Mesothelial cell of epicardium (in vitro differentiated cells): ENCODE data around the gene SAMD4B. TPM values are rescaled to one million over a fixed set of nuclear protein-coding genes. Genes with fewer than 3 reads are reported as not detected.
A peak's percentile ranks its signal among the peaks of the same experiment; 100 is the strongest.

Experiments used
- DNase-seq, 2 experiments: peaks; one replicate each; pipeline ENCODE4 v3.0.0; 2021; ENCODE audit warnings: low spot score in 2 of 2; ENCODE audit not compliant: unreplicated experiment in 2 of 2
- H3K27ac Mint-ChIP-seq: 2 replicates; pipeline ENCODE4 v1.8.0; 2021; ENCODE audit warnings: mixed read lengths
- H3K27me3 Mint-ChIP-seq: 2 replicates; pipeline ENCODE4 v1.8.0; 2021; ENCODE audit warnings: low read depth, mixed read lengths
- H3K36me3 Mint-ChIP-seq: 2 replicates; pipeline ENCODE4 v1.8.0; 2021; ENCODE audit warnings: mixed read lengths
- H3K4me1 Mint-ChIP-seq: 2 replicates; pipeline ENCODE4 v1.8.0; 2021; ENCODE audit warnings: mixed read lengths
- H3K4me3 Mint-ChIP-seq: 2 replicates; pipeline ENCODE4 v1.8.0; 2021; ENCODE audit warnings: mild to moderate bottlenecking, moderate library complexity, mixed read lengths
- H3K9me3 Mint-ChIP-seq: 2 replicates; pipeline ENCODE4 v1.8.0; 2021; ENCODE audit warnings: mixed read lengths
- microRNA-seq: library from miRNA; unstranded; fragments of <30 nt; microRNA quantifications from one replicate; pipeline ENCODE4 v1.2.0, GENCODE V29; 2021; ENCODE audit warnings: inconsistent platforms, mixed read lengths
- total RNA-seq: library from RNA; stranded (reverse); gene quantifications from 3 replicates; pipeline ENCODE4 v1.2.1, GENCODE V29; 2021
- TF ChIP-seq, protein P1 (sequence below): fragments of 200-600 bp; sonication (generic); IDR thresholded peaks from one replicate; pipeline ENCODE4 v1.5.0; 2021; ENCODE audit warnings: antibody characterized with exemption; ENCODE audit not compliant: unreplicated experiment

The SAMD4B gene
- total RNA-seq, 1 donor from 2014 or later, result 128 TPM

DNA sequence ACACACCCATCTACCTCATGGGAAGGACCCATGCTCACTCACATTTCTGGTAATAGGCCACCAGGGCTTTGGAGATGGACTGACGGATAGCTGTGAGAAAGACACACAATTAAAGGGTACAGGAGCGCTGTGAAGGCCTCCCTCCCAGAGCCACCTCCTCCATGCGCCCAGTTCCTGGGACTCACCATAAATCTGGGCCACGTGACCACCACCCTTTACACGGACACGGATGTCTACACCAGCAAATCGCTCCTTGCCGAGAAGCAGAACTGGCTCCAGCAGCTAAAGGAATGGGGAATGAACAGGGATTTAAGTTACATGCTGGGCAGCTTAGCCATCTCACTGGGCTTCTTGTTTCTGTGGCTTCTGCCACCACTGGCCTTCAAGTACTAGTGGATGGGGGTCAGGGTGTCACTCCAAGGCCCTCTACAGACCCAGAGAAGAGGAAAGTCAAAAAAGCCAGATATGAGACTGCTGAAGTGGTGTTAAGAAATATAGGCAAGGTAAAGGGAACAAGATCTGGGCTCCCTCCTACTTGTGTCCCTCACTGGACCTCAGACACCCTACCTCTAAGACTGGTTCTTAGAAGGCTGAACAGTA, 91.4 kb downstream of the SAMD4B start:
- TF ChIP-seq, protein P1, sequence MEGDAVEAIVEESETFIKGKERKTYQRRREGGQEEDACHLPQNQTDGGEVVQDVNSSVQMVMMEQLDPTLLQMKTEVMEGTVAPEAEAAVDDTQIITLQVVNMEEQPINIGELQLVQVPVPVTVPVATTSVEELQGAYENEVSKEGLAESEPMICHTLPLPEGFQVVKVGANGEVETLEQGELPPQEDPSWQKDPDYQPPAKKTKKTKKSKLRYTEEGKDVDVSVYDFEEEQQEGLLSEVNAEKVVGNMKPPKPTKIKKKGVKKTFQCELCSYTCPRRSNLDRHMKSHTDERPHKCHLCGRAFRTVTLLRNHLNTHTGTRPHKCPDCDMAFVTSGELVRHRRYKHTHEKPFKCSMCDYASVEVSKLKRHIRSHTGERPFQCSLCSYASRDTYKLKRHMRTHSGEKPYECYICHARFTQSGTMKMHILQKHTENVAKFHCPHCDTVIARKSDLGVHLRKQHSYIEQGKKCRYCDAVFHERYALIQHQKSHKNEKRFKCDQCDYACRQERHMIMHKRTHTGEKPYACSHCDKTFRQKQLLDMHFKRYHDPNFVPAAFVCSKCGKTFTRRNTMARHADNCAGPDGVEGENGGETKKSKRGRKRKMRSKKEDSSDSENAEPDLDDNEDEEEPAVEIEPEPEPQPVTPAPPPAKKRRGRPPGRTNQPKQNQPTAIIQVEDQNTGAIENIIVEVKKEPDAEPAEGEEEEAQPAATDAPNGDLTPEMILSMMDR, result no peak
- Mint-ChIP-seq H3K4me3 (peak overlapping the region; percentile 49), H3K4me1 (peaks cover 29% of the 10 kb centered on the region), H3K27me3 (no peaks in the 10 kb centered on the region), H3K27ac (peak overlapping the region; percentile 47), H3K9me3 (no peaks in the 10 kb centered on the region), H3K36me3 (peaks cover 16% of the 10 kb centered on the region)
- DNase-seq, result no peak

DNA sequence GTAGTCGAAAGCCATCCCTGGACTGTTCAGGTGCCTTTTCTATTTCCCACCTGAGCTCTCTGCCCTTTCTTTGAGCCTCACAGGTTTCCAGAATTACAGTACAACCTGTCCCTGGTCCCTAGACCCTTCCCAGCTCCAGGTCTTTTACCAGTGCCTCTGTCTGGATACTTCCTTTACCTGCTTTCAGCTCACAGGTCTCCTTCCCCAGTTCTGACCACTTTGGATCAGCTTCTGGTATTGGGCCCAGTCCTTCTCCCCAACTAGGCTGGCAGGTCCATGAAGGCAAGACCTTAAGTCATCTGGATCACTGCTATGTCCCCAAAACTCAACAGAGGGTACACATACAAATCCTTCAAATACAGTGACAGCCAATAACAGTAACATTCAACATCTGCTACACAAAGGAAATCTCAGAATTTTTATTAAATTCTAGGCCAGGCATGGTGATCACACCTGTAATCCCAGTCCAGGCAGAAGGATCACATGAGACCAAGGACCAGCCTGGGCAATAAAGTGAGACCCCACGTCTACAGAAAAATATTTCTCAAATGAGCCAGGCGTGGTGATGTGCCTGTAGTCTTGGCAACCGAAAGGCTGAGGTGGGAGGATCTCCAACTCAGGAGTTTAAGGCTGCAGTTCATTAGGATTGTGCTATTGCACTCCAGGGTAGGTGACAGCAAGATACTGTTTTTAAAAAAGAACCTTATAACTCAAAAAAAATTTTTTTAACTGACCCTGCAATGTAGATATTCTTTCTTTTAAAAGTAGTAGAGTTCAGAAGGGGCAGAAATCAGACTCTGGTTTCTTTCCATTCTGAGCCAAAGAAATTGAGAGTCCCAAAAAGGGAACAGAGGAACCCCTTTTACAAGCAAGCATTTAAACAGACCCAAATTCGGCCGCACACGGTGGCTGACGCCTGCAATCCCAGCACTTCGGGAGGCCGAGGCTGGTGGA, 92.2 kb downstream of the SAMD4B start:
- H3K4me3 Mint-ChIP-seq, result peak overlapping the region; percentile 100
- TF ChIP-seq, protein P1, result no peak
- H3K27ac Mint-ChIP-seq, result peak overlapping the region; percentile 56
- peaks cover 16% of the 10 kb centered on the region for H3K36me3 Mint-ChIP-seq
- no peaks in the 10 kb centered on the region for H3K27me3 Mint-ChIP-seq
- no peaks in the 10 kb centered on the region for H3K9me3 Mint-ChIP-seq
- no peak for DNase-seq
- peaks cover 23% of the 10 kb centered on the region for H3K4me1 Mint-ChIP-seq

Small RNAs within 50 kb of the gene (microRNA-seq; reads per million reads assigned to microRNA genes)
- gene MIR4530, result not detected

Other genes with a start within 250 kb of the SAMD4B start
- 101 to 103 TPM (median 102 TPM) in 3 replicates for gene PAK4, start 216.6 kb upstream of the SAMD4B start, total RNA-seq
- 11.7 to 14.8 TPM (median 12.2 TPM) in 3 replicates for gene NCCRP1, start 145.5 kb upstream of the SAMD4B start, total RNA-seq
- gene SYCN, start 138.2 kb upstream of the SAMD4B start, total RNA-seq, result not detected in 3 replicates
- gene IFNL3, start 97.4 kb upstream of the SAMD4B start, total RNA-seq, result not detected in 3 replicates
- gene IFNL4, start 93.6 kb upstream of the SAMD4B start, total RNA-seq, result 0.14 to 0.74 TPM (median 0.40 TPM) in 3 replicates
- not detected in 3 replicates for gene IFNL2, start 74.0 kb upstream of the SAMD4B start, total RNA-seq
- gene IFNL1, start 46.0 kb upstream of the SAMD4B start, total RNA-seq, result not detected in 3 replicates
- 19.1 to 20.6 TPM (median 20.4 TPM) in 3 replicates for gene LRFN1, start 21.6 kb upstream of the SAMD4B start, total RNA-seq
- gene GMFG, start 6.4 kb upstream of the SAMD4B start, total RNA-seq, result not detected in 3 replicates
- gene PAF1, start 48.7 kb downstream of the SAMD4B start, total RNA-seq, result 41.4 to 47.8 TPM (median 42.9 TPM) in 3 replicates
- gene MED29, start 49.0 kb downstream of the SAMD4B start, total RNA-seq, result 35.6 to 39.2 TPM (median 36.1 TPM) in 3 replicates
- gene ZFP36, start 64.4 kb downstream of the SAMD4B start, total RNA-seq, result 111 to 113 TPM (median 111 TPM) in 3 replicates
- 160 to 172 TPM (median 164 TPM) in 3 replicates for gene PLEKHG2, start 70.2 kb downstream of the SAMD4B start, total RNA-seq
- 1,616 to 1,722 TPM (median 1,707 TPM) in 3 replicates for gene RPS16, start 93.5 kb downstream of the SAMD4B start, total RNA-seq
- 127 to 136 TPM (median 129 TPM) in 3 replicates for gene SUPT5H, start 103.2 kb downstream of the SAMD4B start, total RNA-seq
- 69.3 to 78.9 TPM (median 70.7 TPM) in 3 replicates for gene TIMM50, start 138.4 kb downstream of the SAMD4B start, total RNA-seq
- 0.40 to 0.53 TPM (median 0.50 TPM) in 3 replicates for gene DLL3, start 156.5 kb downstream of the SAMD4B start, total RNA-seq
- 0.60 to 0.81 TPM (median 0.78 TPM) in 3 replicates for gene SELENOV, start 172.7 kb downstream of the SAMD4B start, total RNA-seq
- 2.6 to 4.0 TPM (median 2.8 TPM) in 3 replicates for gene EID2B, start 190.4 kb downstream of the SAMD4B start, total RNA-seq
- gene EID2, start 197.7 kb downstream of the SAMD4B start, total RNA-seq, result 18.8 to 22.6 TPM (median 19.7 TPM) in 3 replicates